NCI-H2029 treated with DMSO at 0.1 percent for 48 hours (cell line): ENCODE data around the gene MFSD2B.
"Not testable (repeated sequence)": the region's sequence is repeated elsewhere in the genome, so short reads cannot be mapped to it uniquely, and the experiment has no call there.

Experiments
- DNase-seq: peaks from one replicate; lab custom pipeline; 2025; lab: John Stamatoyannopoulos, UW

The MFSD2B gene

GRCh38 chr2:24019729-24020128 lies 9.8 kb downstream of the MFSD2B start:
- DNase-seq = no peak

GRCh38 chr2:24020244-24020643 lies 10.4 kb downstream of the MFSD2B start:
- no peak for DNase-seq

DNA sequence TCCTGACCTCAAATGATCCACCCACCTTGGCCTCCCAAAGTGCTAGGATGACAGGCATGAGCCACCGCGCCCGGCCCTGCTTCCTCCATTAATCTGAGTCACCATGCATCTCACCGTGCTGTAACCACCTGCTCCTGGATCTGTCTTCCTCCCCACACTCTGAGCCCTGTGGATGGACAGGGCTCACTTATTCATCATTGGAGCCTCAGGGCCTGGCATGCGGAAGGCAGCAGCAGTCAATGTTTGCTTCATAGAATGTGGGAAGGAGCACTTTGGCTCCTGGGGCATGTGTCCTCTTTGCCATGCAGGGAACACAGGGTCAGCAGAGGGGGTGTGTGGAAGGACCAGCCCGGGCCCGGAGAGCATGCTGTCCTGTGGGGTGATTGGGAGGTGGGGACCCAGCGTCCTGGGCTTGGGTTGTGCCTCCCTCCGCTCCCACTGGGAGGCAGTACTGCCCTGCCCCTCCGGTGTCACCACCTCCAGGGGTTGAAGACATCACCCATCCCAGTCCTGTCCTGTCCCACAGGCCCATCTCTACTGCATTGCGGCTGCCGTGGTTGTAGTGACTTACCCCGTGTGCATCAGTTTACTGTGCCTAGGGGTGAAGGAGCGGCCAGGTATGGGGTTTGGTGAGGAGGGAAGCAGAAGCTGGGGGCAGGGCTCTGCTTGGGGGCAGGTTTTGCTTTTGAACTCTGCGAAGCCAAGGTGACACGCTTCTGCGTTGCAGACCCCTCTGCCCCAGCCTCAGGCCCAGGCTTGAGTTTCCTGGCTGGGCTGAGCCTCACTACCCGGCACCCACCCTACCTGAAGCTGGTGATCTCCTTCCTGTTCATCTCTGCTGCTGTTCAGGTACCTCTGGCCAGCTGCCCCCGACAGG lies 11.5 kb downstream of the MFSD2B start:
- DNase-seq = no peak

- no peak for DNase-seq
These were observed 12.6 kb downstream of the MFSD2B start for GRCh38 chr2:24022324-24022974.

- no peak for DNase-seq
These were observed 13.2 kb downstream of the MFSD2B start for GRCh38 chr2:24022975-24023575.

DNA sequence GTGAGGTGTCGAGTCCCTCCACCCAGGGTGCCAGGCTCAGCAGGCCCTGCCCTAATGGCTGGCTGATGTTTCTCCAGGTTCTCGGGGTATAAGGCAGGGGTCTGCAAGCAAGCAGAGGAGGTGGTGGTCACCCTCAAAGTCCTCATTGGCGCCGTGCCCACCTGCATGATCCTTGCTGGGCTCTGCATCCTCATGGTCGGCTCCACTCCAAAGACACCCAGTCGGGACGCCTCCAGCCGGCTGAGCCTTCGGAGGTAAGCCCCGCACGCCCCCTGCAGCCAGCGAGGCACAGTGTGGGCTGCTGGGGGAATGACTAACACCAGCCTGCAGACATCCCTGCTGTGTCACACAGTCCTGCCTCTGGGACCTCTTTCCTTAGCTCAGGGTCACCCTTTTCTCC lies 14.1 kb downstream of the MFSD2B start:
- DNase-seq = no peak

- DNase-seq = no peak
These were observed 15.2 kb downstream of the MFSD2B start for GRCh38 chr2:24024996-24025663.

DNA sequence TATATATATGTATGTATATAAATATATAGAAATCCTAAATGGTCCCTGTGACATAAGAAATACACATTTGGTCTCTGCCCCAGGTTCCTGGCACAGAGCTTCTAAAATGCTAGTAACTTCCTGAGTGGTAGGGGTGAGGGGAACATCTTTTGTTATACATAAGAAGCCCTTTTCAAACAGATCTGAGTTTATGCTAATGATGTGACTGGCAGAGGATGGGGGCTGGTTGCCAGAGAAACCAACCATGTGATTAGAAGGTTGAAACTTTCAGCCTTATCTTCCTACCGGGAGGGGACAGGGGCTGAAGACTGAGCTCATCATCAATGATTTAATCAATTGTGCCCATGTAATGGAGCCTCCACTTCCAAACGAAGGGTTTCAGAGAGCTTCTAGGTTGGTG lies 16.3 kb downstream of the MFSD2B start:
- DNase-seq = no peak

DNA sequence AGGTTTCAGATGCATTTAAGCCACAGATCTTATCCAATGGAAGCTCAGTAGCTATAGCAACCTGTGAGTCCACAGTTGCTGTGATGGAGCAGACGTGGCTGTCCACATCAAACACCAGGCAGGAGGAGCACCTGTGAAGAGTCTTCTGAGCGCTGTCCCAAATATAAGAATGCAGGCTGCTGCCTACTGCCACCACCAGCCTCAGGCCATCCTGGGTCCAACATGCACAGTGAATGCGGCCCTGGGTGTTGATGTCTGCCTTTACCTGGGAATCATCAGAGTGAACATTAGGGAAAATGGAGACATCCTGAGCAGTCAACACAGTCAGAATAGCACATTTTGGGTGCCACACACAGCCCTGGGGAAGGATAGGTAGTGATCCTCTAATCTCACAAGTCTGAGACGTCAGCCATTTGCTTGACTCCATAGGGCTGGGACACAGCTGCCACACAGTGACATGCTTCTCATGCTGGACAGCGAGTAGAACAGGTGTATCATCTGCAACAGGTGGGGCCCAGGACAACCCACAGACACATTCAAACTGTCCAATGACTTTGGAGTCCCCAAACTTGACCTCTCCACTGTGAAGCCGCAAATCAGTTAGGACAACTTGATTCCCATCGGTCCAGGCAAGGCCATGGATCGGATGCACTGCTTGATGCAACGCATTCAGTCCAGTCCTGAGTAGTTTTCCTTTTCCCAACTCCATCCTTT lies 29.1 kb downstream of the MFSD2B start:
- no peak for DNase-seq

DNA sequence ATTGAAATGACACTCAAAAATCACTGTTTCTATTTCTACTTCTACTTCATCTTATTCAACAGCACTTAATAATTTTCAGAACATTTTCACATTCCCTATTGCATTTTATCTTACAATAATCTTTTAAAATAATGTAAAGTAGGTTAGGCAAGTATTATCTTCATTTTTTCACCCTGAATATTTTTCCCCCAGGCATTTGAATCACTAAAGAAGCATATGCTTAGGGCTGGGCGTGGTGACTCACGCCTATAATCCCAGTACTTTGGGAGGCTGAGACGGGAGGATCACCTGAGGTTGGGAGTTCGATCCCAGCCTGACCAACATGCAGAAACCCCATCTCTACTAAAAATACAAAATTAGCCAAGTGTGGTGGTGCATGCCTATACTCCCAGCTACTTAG lies 30.6 kb downstream of the MFSD2B start:
- DNase-seq = no peak

DNA sequence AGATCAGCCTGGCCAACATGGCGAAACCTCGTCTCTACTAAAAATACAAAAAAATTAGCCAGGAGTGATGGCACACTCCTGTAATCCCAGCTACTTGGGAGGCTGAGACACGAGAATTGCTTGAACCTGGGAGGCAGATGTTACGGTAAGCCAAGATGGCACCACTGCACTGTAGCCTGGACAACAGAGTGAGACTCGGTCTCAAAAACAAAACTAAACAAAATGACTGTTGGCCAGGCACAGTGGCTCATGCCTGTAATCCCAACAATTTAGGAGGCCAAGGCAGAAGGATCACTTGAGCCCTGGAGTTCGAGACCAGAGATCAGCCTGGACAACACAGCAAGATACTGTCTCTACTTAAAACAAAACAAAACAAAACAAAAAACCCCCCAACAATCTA lies 33.2 kb downstream of the MFSD2B start:
- not testable (repeated sequence) for DNase-seq

GRCh38 chr2:24045511-24046508 lies 35.9 kb downstream of the MFSD2B start:
- DNase-seq = no peak

GRCh38 chr2:24046599-24046929 lies 36.7 kb downstream of the MFSD2B start:
- no peak for DNase-seq

DNA sequence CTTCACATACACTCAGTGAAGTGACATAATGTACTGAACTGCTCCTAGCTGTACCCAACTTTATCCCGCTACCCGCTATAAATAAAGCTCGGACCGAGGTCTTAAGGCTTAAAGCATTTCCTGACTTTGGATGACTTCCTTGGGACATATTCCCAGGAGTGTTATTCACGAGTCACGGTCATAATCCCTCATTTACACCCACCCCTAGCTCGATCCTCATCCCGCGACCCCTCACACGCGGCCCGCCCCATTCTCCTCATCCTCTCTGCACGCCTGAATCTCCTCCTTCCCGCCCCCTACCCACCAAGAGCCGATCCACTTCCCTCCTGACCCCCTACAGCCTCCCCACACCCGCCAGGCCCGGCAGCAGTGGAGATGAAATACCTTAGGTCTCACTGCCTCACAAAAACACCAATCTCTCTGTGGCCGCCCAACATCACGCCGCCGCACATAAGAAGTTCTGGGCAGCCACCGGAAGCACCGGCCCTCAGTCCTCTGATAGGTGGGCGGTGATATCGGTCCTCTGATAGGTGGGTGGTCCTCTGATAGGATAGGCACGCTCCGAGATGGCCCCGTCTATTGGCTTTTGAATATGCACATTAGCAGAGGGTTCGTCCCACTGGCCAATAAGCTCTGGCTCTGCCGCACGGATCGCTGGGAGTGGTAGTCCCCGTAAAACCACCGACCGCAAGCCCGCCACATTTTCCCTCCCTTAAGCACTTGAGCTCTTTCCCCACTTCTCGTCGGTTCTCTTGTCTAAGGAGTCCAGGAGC lies 37.2 kb downstream of the MFSD2B start, which contains the start of gene WDCP:
Gene WDCP (minus strand): TSS at position 462 of the 773 bp plus-strand sequence. CDS start 7,897 bp downstream, outside the sequence.
- DNase-seq = peak; percentile 87

DNA sequence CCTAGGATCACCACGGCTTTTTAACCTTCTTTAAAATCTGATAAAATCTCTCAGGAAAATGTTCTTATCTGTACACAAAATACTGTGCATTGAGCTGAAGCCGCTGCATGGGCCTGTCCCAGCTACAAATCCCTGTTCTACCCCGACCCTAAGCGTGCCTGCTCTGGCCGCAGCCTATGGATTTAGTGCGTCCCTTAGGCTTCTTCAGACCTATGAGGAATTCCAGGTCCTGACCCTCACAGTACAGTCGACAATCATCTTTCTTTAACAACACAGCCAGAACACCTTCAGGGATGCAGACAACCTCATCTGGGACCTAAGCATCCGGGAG lies 37.8 kb downstream of the MFSD2B start:
- no peak for DNase-seq

- DNase-seq = peak; percentile 12
These were observed 39.0 kb downstream of the MFSD2B start for GRCh38 chr2:24048769-24049484.

GRCh38 chr2:24049485-24050021 lies 39.7 kb downstream of the MFSD2B start, which contains the start of gene FKBP1B:
Gene FKBP1B (plus strand): TSS chr2:24049741. CDS start chr2:24049850, 109 bp downstream.
- no peak for DNase-seq

- no peak for DNase-seq
These were observed 40.4 kb downstream of the MFSD2B start for GRCh38 chr2:24050041-24050979.
